GM19240 (cell line): ENCODE data around the gene MYBPC3.

Source experiments
- DNase-seq: peaks from one replicate; pipeline ENCODE4 v3.0.0; 2011; ENCODE audit warnings: low spot score; ENCODE audit not compliant: insufficient read length

The MYBPC3 gene

DNA sequence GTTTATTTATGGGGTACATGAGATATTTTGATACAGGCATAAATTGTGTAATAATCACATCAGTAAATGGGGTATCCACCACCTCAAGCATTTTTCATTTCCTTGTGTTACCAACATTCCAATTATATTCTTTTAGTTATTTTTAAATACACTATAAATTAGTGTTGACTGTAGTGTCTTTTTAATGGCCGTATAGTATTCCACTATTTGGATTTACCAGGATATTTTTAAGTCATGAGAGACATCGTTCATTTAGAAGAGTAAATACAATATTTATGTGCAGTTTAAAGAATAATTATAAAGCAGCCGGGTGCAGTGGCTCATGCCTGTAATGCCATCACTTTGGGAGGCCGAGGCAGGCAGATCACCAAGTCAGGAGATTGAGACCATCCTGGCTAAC, 32.0 kb upstream of the MYBPC3 start:
- no peak for DNase-seq

DNA sequence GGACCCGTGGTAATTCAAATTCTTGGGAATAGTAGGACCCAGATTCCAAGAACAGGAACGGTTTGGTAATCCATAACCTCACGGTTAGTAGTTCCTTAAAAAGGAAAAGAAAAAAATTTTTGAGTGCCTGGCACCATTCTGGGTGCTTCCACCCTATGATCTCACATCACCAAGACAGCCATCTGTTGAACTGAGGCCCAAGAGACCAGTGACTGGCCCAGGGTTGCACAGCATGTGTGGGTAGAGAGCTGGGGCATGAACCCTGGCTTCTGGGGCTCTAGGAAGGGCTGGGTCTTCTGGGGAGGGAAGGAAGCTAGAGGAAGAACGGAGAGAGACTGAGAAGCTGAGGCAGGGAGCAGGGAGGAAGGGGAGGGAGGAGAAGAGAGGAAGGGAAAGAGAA, 30.6 kb upstream of the MYBPC3 start:
- no peak for DNase-seq

DNA sequence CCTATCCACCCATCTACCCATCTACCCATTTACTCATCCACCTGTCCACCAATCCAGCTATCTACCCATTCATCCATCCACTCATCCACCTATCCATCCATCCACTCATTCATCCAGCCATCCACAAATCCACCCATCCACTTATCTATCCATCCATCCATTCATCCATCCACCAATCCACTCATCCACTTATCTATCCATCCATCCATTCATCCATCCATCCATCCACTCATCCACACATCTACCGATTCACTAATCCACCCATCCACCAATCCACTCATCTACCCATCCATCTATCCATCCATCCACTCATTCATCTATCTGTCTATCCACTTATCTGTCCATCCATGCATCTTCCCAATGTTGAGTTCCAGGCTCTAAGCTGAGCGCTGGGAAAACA, 27.6 kb upstream of the MYBPC3 start:
- DNase-seq = no peak

GRCh38 chr11:47379317-47379716, 26.8 kb upstream of the MYBPC3 start:
- DNase-seq = no peak

DNA sequence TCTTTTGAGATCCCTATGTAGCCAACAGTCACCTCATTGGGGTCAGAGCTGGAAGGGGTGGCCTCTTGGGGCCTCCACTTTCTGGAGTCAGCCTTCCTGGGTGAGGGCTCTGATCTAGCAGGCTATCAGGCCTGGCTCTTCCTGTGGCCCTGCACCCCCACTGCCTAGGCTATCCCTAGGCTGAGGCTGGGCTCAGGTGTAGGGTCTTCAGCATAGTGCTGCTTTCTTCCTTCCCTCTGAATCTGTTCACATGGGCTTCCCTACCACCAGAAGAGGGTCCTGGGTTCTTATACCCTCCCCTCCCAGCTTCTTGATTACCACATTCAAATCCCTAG, 26.3 kb upstream of the MYBPC3 start:
- DNase-seq = no peak

GRCh38 chr11:47378010-47378835, 25.7 kb upstream of the MYBPC3 start, which contains the start of gene SPI1:
TSS of gene SPI1 (minus strand) at chr11:47378547. CDS start at chr11:47378353, 194 bp downstream.
- DNase-seq = peak; percentile 89

DNA sequence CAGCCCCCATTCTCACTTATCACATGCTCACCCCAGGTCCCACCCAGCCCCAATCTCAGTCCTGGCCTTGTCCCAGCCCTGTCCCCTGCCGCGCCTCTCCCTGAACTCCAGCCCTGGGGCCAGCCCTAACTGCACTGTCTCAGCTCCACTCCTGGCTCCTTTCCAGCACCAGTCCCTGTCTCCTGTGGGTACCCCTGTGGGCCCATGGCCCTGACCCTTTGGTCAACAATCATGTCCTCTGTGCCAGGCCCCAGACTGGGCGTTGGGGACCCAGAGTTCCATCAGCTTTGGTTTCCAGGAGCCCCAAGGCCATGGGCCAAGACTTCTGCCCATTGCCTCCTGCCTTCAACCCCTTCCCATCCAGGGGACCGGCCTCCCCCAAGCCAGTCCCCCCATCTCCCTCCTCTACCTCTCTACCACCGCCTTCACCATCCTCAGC, 25.1 kb upstream of the MYBPC3 start:
- no peak for DNase-seq

GRCh38 chr11:47376525-47377371, 24.2 kb upstream of the MYBPC3 start:
- no peak for DNase-seq

GRCh38 chr11:47376107-47376524, 23.6 kb upstream of the MYBPC3 start:
- no peak for DNase-seq

- no peak for DNase-seq
Measured at GRCh38 chr11:47375546-47376085, 23.1 kb upstream of the MYBPC3 start.

GRCh38 chr11:47375020-47375419, 22.5 kb upstream of the MYBPC3 start:
- no peak for DNase-seq

DNA sequence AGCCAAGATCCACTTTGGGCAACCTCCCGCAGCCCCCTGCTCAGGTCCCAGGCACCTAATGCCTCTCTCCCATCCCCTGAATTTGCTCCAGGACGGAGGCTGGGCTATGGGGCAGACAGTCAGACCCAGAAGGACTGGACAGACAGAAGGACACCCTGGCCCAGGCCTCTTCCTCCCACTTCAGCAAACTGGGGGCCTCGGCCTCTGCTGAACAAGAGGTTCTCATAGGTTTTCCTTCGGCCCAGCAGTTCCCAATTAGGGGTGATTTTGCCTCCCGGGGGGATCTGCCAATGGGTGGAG, 22.2 kb upstream of the MYBPC3 start:
- no peak for DNase-seq

- no peak for DNase-seq
Measured at GRCh38 chr11:47373876-47374719, 21.6 kb upstream of the MYBPC3 start.

GRCh38 chr11:47372422-47372821, 19.9 kb upstream of the MYBPC3 start:
- DNase-seq = no peak

DNA sequence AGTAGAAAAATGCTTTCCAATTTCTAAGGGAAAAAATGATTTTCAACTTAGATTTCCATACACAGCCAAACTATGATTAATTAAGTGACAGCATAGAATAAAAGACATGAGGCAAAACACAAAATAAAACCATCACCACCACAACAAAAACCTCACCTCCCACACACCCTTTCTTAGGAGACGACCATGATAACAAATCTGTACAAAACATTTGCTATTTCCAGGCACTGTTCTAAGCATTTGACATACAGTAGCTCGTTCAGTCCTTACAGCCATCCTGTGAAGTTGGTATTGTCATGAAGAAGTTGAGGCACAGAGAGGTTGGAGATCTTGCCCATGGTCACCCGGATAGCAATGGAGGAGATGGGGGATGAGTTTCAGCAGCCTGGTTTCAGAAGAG, 17.2 kb upstream of the MYBPC3 start:
- no peak for DNase-seq

DNA sequence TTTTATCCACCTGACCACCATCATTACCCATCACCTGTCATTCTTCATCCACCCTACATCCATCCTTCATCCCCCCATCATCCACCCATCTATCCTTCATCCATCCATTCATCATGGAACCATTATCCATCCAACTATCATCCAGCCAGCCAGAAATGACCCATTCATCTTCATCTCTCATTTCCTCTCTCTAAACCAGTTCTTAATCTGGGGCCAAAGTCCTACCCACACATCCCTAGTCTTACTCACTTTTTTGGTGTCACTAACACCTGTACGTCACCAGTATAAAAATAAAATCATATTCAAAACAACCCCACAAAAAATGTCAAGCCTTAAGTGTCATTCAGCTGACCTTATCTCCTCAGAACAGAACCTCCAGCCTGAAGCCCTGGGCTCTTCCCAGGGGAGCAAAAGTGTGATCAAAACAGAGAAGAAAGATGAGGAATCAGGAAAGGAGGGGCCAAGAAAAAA, 13.6 kb upstream of the MYBPC3 start:
- no peak for DNase-seq

- DNase-seq = no peak
Measured at GRCh38 chr11:47361419-47361818, 8.9 kb upstream of the MYBPC3 start.

DNA sequence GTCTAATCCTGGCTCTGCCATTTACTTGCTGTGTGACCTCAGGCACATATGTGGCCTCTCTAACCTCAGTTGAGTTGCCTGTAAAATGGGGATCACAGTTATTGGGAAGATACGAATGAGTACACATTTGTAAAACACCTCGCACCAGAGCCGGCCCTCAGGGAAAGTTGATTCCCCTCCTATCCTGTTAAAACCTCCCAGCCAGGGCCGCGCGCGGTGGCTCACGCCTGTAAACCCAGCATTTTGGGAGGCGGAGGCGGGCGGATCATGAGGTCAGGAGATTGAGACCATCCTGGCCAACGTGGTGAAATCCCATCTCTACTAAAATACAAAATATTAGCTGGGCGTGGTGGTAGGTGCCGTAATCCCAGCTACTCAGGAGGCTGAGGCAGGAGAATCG, 7.8 kb upstream of the MYBPC3 start:
- no peak for DNase-seq

GRCh38 chr11:47359586-47359985, 7.1 kb upstream of the MYBPC3 start:
- DNase-seq = no peak

- no peak for DNase-seq
Measured at GRCh38 chr11:47359162-47359561, 6.7 kb upstream of the MYBPC3 start.

DNA sequence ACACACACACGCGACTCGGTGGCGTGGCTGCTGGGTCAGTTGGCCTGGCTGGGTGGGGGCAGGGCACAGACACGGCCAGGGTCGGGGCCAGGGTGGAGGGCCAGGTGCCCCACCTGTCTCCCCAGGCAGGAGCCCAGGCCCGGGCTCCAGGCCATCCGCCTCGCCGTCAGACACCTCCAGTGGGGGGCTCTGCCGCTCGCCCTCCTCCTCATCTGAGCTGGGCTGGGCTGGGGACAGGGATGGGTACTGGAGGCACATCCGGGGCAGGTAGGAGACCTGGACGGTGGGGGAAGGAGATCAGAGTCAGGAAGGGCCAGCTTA, 6.2 kb upstream of the MYBPC3 start:
- no peak for DNase-seq
